Endothelial cell of hepatic sinusoid (primary cell): ENCODE results near the gene SPINDOC.

Experiments used
- in situ Hi-C: cut with HindIII; loops from 2 replicates; pipeline ENCODE4 v1.10.0; 2017; ENCODE audit warnings: low sequenced_read_pairs

Gene SPINDOC

GRCh38 chr11:63785823-63786222 lies 27.4 kb upstream of the SPINDOC start:
- in situ Hi-C loops: no loop called here

GRCh38 chr11:63791495-63792167 lies 21.6 kb upstream of the SPINDOC start:
- in situ Hi-C loops: no loop called here

DNA sequence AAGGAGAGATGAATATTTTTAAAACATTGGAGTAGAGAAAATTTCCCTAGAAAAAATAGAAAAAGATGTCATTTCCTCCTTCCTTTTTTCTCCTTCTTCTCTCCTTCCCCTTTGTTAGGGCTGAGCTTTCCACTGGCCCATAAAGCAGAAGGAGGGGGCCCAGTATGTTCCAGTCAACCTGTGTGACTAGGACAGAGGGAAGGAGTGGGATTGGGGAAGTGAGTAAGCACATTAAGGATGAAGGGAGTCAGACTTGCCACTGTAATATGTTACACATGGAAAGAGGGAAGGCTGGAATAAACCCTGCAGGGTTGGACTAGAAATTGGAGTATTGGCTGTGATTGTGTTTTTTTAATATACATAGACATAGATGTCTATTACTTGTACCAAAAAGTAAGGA lies 20.1 kb upstream of the SPINDOC start:
- in situ Hi-C loops: no loop called here

DNA sequence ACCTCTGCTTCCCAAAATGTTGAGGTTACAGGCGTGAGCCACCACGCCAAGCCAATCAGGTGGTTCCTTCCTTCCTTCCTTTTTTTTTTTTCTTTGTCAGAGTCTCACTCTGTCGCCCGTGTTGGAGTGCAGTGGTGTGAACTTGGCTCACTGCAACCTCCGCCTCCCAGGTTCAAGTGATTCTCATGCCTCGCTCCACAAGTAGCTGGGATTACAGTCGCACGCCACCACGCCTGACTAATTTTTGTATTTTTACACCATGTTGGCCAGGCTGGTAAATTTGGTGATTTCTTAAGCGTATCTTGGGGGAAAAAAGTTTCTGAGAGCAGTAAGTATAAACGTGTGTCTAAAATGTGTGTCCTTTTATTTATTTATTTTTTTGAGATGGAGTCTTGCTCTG lies 18.2 kb upstream of the SPINDOC start:
- in situ Hi-C loops: no loop called here

DNA sequence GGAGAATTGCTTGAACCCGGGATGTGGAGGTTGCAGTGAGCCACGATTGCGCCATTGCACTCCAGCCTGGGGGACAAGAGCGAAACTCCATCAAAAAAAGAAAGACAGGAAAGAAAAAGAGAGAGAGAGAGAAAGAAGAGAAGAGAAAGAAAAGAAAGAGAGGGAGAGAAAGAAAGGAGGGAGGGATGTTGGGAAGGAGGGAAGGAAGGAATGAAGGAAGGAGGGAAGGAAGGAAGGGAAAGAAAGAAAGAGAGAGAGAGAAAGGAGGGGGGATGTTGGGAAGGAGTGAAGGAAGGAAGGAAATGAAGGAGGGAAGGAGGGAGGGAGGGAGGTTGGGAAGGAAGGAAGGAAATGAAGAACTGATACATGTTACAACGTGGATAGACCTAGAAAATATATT lies 12.3 kb upstream of the SPINDOC start:
- in situ Hi-C loops: no loop called here

- in situ Hi-C loops: no loop called here
These were observed 10.4 kb upstream of the SPINDOC start for GRCh38 chr11:63802637-63803414.

GRCh38 chr11:63804259-63804658 lies 9.0 kb upstream of the SPINDOC start:
- in situ Hi-C loops: no loop called here

DNA sequence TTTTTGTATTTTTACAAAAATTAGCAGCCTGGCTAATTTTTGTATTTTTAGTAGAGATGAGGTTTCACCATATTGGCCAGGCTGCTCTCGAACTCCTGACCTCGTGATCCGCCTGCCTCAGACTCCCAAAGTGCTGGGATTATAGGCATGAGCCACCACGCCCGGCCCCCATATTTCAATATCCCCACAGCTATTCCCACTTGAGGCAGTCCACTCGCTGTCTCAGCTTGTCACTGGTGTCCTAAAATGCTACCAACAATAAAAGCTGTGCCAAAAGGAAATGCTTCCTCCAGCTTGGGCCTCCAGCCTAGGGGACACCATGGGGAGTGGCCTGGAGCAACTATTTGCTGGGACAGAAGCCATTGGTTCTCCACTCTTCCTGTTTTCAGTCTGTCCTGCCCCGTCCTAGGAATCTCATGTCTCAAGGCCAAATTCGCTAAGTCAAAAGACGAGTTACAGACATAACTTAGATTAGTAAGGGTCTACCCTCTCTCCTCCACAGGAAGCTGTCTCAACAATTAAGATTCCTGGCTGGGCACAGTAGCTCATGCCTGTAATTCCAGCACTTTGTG lies 7.3 kb upstream of the SPINDOC start:
- in situ Hi-C loops: no loop called here

GRCh38 chr11:63810383-63810782 lies 2.9 kb upstream of the SPINDOC start:
- in situ Hi-C loops: loop anchor here (10.0 kb wide), 1 partner anchor 124 kb away; the partner anchor contains the start of gene NAA40

DNA sequence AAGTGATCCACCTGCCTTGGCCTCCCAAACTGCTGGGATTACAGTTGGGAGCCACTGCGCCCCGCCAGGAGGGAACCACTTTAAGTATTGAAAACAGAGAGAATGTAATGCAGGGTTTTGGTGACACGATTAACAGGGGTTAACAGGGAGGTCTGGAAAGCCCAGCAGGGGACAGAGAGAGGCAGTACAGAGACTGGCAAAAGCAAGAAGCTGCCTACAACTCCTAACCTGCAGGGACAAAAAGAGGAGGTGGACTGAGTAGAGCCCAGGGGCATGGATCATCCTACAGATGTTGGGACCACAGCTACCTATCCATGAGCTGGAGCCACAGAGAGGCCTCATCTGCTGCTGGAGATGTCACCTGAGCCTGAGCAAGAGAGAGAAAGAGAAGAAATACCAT lies 1.7 kb upstream of the SPINDOC start:
- in situ Hi-C loops: loop anchor here (10.0 kb wide), 1 partner anchor 123 kb away; the partner anchor contains the start of gene NAA40

- in situ Hi-C loops: loop anchor here (10.0 kb wide), 1 partner anchor 121 kb away; the partner anchor contains the start of gene NAA40
These were observed 517 bp downstream of the SPINDOC start for GRCh38 chr11:63813563-63814382.

DNA sequence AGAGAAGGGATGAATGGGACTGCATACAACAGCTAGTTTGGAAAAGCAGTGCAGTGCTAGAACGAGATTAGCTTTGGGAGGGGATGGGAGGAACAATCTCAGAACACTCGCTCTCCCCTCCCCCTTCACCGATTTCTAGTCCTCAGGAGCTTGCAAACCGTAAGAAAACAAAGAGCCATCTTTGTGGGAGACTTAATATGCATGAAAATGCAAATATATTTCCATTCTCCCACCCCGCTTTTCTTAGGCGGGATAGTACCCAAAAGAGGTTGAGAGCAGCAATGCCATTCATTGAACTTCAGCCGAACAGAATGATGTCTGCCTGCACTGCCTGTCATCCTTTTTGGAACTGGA lies 1.1 kb downstream of the SPINDOC start:
- in situ Hi-C loops: loop anchor here (10.0 kb wide), 1 partner anchor 120 kb away; the partner anchor contains the start of gene NAA40

- in situ Hi-C loops: loop anchor here (5.0 to 10.0 kb wide), 2 partner anchors 34 to 119 kb away; partner anchors contain the start of gene NAA40
These were observed 2.9 kb downstream of the SPINDOC start for GRCh38 chr11:63816166-63816565.

GRCh38 chr11:63816732-63817131 lies 3.5 kb downstream of the SPINDOC start:
- in situ Hi-C loops: loop anchor here (5.0 to 10.0 kb wide), 2 partner anchors 34 to 118 kb away; partner anchors contain the start of gene NAA40

GRCh38 chr11:63817758-63818498 lies 4.7 kb downstream of the SPINDOC start:
- in situ Hi-C loops: loop anchor here (5.0 to 10.0 kb wide), 2 partner anchors 36 to 117 kb away; partner anchors contain the start of gene NAA40

GRCh38 chr11:63818609-63819008 lies 5.4 kb downstream of the SPINDOC start:
- in situ Hi-C loops: loop anchor here (5.0 to 10.0 kb wide), 2 partner anchors 36 to 116 kb away; partner anchors contain the start of gene NAA40

- in situ Hi-C loops: no loop called here
These were observed 8.2 kb downstream of the SPINDOC start for GRCh38 chr11:63821411-63821810.

DNA sequence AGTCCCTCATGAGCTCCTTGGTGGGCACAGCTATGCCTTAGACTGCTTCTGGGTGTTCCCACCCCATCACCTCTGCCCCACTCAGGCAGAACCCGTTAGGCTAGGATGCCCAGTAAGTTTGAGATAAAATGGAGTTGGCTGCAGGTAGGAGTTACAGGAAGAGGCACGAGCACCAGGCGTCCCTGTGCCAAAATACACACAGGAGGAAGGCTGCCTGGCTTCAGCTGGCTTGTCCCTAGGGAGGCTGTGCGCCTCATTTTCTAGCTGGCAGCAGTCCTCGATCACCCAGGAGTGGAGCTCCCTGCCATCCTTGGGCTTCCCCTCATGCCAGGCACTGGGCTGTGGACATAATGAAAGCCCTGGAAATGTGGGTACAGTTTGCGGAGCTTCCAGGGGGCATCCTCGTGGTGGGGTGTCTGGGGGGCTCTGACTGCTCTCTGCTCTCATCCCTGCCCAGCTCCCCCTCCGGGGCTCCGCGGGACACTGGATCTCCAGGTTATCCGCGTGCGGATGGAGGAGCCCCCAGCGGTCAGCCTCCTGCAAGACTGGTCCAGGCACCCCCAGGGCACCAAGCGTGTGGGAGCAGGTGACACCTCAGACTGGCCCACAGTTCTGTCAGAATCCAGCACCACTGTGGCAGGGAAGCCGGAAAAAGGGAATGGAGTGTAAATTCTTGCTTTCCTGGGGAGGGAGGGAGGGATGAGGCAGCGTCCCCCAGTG lies 13.4 kb downstream of the SPINDOC start:
- in situ Hi-C loops: no loop called here

- in situ Hi-C loops: no loop called here
These were observed 16.7 kb downstream of the SPINDOC start for GRCh38 chr11:63829823-63830489.
